GM12892 (cell line): ENCODE measurements around the gene TBXA2R.

Experiments used
- POLR2A ChIP-seq: IDR thresholded peaks from 2 replicates; pipeline ENCODE4 v1.6.1; 2011; ENCODE audit warnings: low read depth, low read length, control low read depth
- POLR2AphosphoS5 ChIP-seq: IDR thresholded peaks from 2 replicates; pipeline ENCODE4 v1.6.1; 2011; ENCODE audit warnings: low read depth, low read length, control low read depth
- TAF1 ChIP-seq: IDR thresholded peaks from 2 replicates; pipeline ENCODE4 v1.6.1; 2011; ENCODE audit warnings: low read depth, mild to moderate bottlenecking, control low read depth, low read length, borderline replicate concordance

DNA sequence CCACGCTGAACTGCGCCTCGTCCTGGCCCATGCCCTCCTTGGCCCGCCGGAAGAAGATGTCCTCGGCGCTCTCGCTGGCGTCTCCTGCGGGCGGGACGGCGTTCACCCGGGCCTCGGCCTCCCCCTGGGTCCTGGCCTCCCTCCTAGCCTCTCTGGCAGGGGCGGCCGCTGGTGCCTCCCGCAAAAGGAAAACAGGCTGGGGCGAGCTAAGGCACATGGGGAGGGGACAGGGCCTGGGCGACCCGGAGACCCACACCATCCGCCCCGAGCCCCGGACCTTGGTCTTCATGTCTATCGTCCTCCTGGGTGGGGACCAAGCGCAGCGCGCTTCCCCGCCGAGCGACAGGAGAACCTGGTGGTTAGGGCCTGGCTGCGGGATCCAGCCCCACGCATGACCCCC, 5.7 kb upstream of the TBXA2R start:
- TF ChIP-seq POLR2A (no peak), POLR2AphosphoS5 (no peak), TAF1 (no peak)
